Measurements from ENCODE around the gene TRIML1.
"Not testable (repeated sequence)": the region's sequence is repeated elsewhere in the genome, so short reads cannot be mapped to it uniquely, and the experiment has no call there.

The TRIML1 gene

GRCh38 chr4:188147776-188148175 is 8.5 kb downstream of the TRIML1 start:
- DNase-seq (ENCODE audit: low spot score) (no peak), FAIRE-seq (no peak)

- FAIRE-seq (no peak), DNase-seq (ENCODE audit: low spot score) (no peak)
These were observed 15.6 kb downstream of the TRIML1 start for GRCh38 chr4:188154668-188155405.

- DNase-seq (ENCODE audit: low spot score): no peak
- FAIRE-seq: no peak
These were observed 19.1 kb downstream of the TRIML1 start for GRCh38 chr4:188158336-188158735.

- FAIRE-seq; DNase-seq (ENCODE audit: low spot score): not testable (repeated sequence)
These were observed 20.4 kb downstream of the TRIML1 start for GRCh38 chr4:188159513-188160226.

- no peak for FAIRE-seq
- DNase-seq (ENCODE audit: low spot score): no peak
These were observed 21.2 kb downstream of the TRIML1 start for GRCh38 chr4:188160406-188160805.

- FAIRE-seq (no peak), DNase-seq (ENCODE audit: low spot score) (no peak)
These were observed 21.9 kb downstream of the TRIML1 start for GRCh38 chr4:188161167-188161566.

GRCh38 chr4:188162698-188163097 is 23.5 kb downstream of the TRIML1 start:
- FAIRE-seq: no peak
- no peak for DNase-seq (ENCODE audit: low spot score)

- DNase-seq (ENCODE audit: low spot score) (no peak), FAIRE-seq (no peak)
These were observed 29.6 kb downstream of the TRIML1 start for GRCh38 chr4:188168726-188169373.

GRCh38 chr4:188171551-188171950 is 32.3 kb downstream of the TRIML1 start:
- DNase-seq (ENCODE audit: low spot score) (no peak), FAIRE-seq (no peak)

- FAIRE-seq: no peak
- no peak for DNase-seq (ENCODE audit: low spot score)
These were observed 36.0 kb downstream of the TRIML1 start for GRCh38 chr4:188175288-188175687.

GRCh38 chr4:188177997-188178675 is 38.9 kb downstream of the TRIML1 start:
- DNase-seq (ENCODE audit: low spot score): no peak
- no peak for FAIRE-seq

- no peak for DNase-seq (ENCODE audit: low spot score)
- no peak for FAIRE-seq
These were observed 39.6 kb downstream of the TRIML1 start for GRCh38 chr4:188178806-188179205.

GRCh38 chr4:188187106-188187505 is 47.9 kb downstream of the TRIML1 start:
- DNase-seq (ENCODE audit: low spot score): no peak
- no peak for FAIRE-seq

GRCh38 chr4:188190461-188190860 is 51.2 kb downstream of the TRIML1 start:
- DNase-seq (ENCODE audit: low spot score) (no peak), FAIRE-seq (no peak)

- FAIRE-seq: no peak
- DNase-seq (ENCODE audit: low spot score): no peak
These were observed 55.2 kb downstream of the TRIML1 start for GRCh38 chr4:188194421-188194820.

- FAIRE-seq: no peak
- no peak for DNase-seq (ENCODE audit: low spot score)
These were observed 56.2 kb downstream of the TRIML1 start for GRCh38 chr4:188195389-188195985.

- FAIRE-seq (no peak), DNase-seq (ENCODE audit: low spot score) (no peak)
These were observed 57.0 kb downstream of the TRIML1 start for GRCh38 chr4:188196134-188196735.
